Stimulated activated naive B cell treated with anti-CD40 and anti-IgM and Interleukin-4, amounts not matched to agents 10 μg/mL and 1 μg/mL and 100 μg/mL, for 72 hours (primary cell): ENCODE data around the gene MPP4.

Experiments
- ATAC-seq, 2 donors: fragments of 150-1000 bp; cut with Tn5 transposase; replicated peaks; 2 replicates each; pipeline ENCODE4 v1.10.0; 2021; ENCODE audit warnings: moderate library complexity in 1 of 2
- DNase-seq: peaks from one replicate; pipeline ENCODE4 v3.0.0; 2021
- H3K27ac Mint-ChIP-seq: one replicate; pipeline ENCODE4 v1.8.0; 2022; ENCODE audit warnings: mild to moderate bottlenecking, mixed read lengths
- H3K27me3 Mint-ChIP-seq, 2 donors: one replicate each; pipeline ENCODE4 v1.8.0; 2022; ENCODE audit warnings: mixed read lengths in 2 of 2
- H3K36me3 Mint-ChIP-seq, 2 donors: one replicate each; pipeline ENCODE4 v1.8.0; 2022; ENCODE audit warnings: mixed read lengths in 2 of 2, mild to moderate bottlenecking in 1 of 2
- H3K4me1 Mint-ChIP-seq, 2 donors: one replicate each; pipeline ENCODE4 v1.8.0; 2022; ENCODE audit warnings: mixed read lengths in 2 of 2, mild to moderate bottlenecking in 1 of 2
- H3K4me3 Mint-ChIP-seq, 2 donors: one replicate each; pipeline ENCODE4 v1.8.0; 2022; ENCODE audit warnings: mild to moderate bottlenecking in 2 of 2, mixed read lengths in 2 of 2, moderate library complexity in 1 of 2
- H3K9me3 Mint-ChIP-seq, 2 donors: one replicate each; pipeline ENCODE4 v1.8.0; 2022; ENCODE audit warnings: mixed read lengths in 2 of 2, mild to moderate bottlenecking in 1 of 2

MPP4 gene

GRCh38 chr2:201633661-201634249 lies 64.7 kb downstream of the MPP4 start:
- H3K9me3 Mint-ChIP-seq: peaks cover 2 to 3% of the 10 kb centered on the region in 2 donors
- peaks cover 12 to 21% of the 10 kb centered on the region in 2 donors for H3K36me3 Mint-ChIP-seq
- H3K4me3 Mint-ChIP-seq: no peak overlapping the region
- no peaks in the 10 kb centered on the region for H3K27me3 Mint-ChIP-seq
- DNase-seq (no peak), ATAC-seq (no peak)
- no peak overlapping the region for H3K27ac Mint-ChIP-seq
- H3K4me1 Mint-ChIP-seq: no peaks in the 10 kb centered on the region

GRCh38 chr2:201631041-201631440 lies 67.4 kb downstream of the MPP4 start:
- ATAC-seq: no peak
- Mint-ChIP-seq H3K36me3 (peaks cover 10 to 20% of the 10 kb centered on the region in 2 donors), H3K4me1 (no peaks in the 10 kb centered on the region), H3K27me3 (no peaks in the 10 kb centered on the region), H3K27ac (no peak overlapping the region), H3K9me3 (peaks cover 2 to 3% of the 10 kb centered on the region in 2 donors), H3K4me3 (no peak overlapping the region)
- no peak for DNase-seq

GRCh38 chr2:201630577-201630976 lies 67.9 kb downstream of the MPP4 start:
- no peak for DNase-seq
- no peaks in the 10 kb centered on the region for H3K4me1 Mint-ChIP-seq
- no peak overlapping the region for H3K27ac Mint-ChIP-seq
- no peak overlapping the region for H3K4me3 Mint-ChIP-seq
- H3K36me3 Mint-ChIP-seq: peaks cover 10 to 20% of the 10 kb centered on the region in 2 donors
- no peaks in the 10 kb centered on the region for H3K27me3 Mint-ChIP-seq
- H3K9me3 Mint-ChIP-seq: peaks cover 2 to 3% of the 10 kb centered on the region in 2 donors
- no peak for ATAC-seq

- H3K9me3 Mint-ChIP-seq: peaks cover 2 to 3% of the 10 kb centered on the region in 2 donors
- no peaks in the 10 kb centered on the region for H3K4me1 Mint-ChIP-seq
- H3K36me3 Mint-ChIP-seq: peaks cover 5 to 15% of the 10 kb centered on the region in 2 donors
- H3K4me3 Mint-ChIP-seq: no peak overlapping the region
- no peaks in the 10 kb centered on the region for H3K27me3 Mint-ChIP-seq
- no peak overlapping the region for H3K27ac Mint-ChIP-seq
- no peak for ATAC-seq
- no peak for DNase-seq
Measured at GRCh38 chr2:201628545-201628944, 69.9 kb downstream of the MPP4 start.

- Mint-ChIP-seq H3K27me3 (no peaks in the 10 kb centered on the region), H3K27ac (no peak overlapping the region), H3K4me3 (no peak overlapping the region), H3K9me3 (no peaks in the 10 kb centered on the region), H3K4me1 (no peaks in the 10 kb centered on the region), H3K36me3 (peaks cover 0 to 6% of the 10 kb centered on the region in 2 donors)
- no peak for DNase-seq
- no peak for ATAC-seq
Measured at GRCh38 chr2:201622306-201622970, 76.0 kb downstream of the MPP4 start.

GRCh38 chr2:201621293-201621999 lies 77.0 kb downstream of the MPP4 start:
- DNase-seq (no peak), ATAC-seq (no peak)
- Mint-ChIP-seq H3K9me3 (no peaks in the 10 kb centered on the region), H3K27ac (no peak overlapping the region), H3K27me3 (no peaks in the 10 kb centered on the region), H3K4me3 (no peak overlapping the region), H3K4me1 (no peaks in the 10 kb centered on the region), H3K36me3 (peaks cover 0 to 3% of the 10 kb centered on the region in 2 donors)

- peaks cover under 1% of the 10 kb centered on the region in 2 donors for H3K27me3 Mint-ChIP-seq
- H3K4me1 Mint-ChIP-seq: no peaks in the 10 kb centered on the region
- no peaks in the 10 kb centered on the region for H3K9me3 Mint-ChIP-seq
- DNase-seq (no peak), ATAC-seq (peak in 1 of 2 donors; percentile 38)
- no peak overlapping the region for H3K27ac Mint-ChIP-seq
- H3K36me3 Mint-ChIP-seq: no peaks in the 10 kb centered on the region
- H3K4me3 Mint-ChIP-seq: no peak overlapping the region
Measured at GRCh38 chr2:201618744-201619662, 79.4 kb downstream of the MPP4 start.

- H3K36me3 Mint-ChIP-seq: peaks cover 0 to 7% of the 10 kb centered on the region in 2 donors
- H3K4me3 Mint-ChIP-seq: no peak overlapping the region
Measured at GRCh38 chr2:201608021-201608420, 90.4 kb downstream of the MPP4 start.

GRCh38 chr2:201607568-201607967 lies 90.9 kb downstream of the MPP4 start:
- H3K27ac Mint-ChIP-seq: no peak overlapping the region
- peaks cover 5 to 12% of the 10 kb centered on the region in 2 donors for H3K9me3 Mint-ChIP-seq
- H3K36me3 Mint-ChIP-seq: peaks cover 0 to 7% of the 10 kb centered on the region in 2 donors
- ATAC-seq (no peak), DNase-seq (no peak)
- H3K4me1 Mint-ChIP-seq: no peaks in the 10 kb centered on the region
- H3K4me3 Mint-ChIP-seq: no peak overlapping the region
- peaks cover 18 to 39% of the 10 kb centered on the region in 2 donors for H3K27me3 Mint-ChIP-seq

More at GRCh38 chr2:201608021-201608420, 90.4 kb downstream of the MPP4 start:
- H3K27me3 Mint-ChIP-seq: peaks cover 18 to 39% of the 10 kb centered on the region in 2 donors
- H3K9me3 Mint-ChIP-seq: peaks cover 5 to 12% of the 10 kb centered on the region in 2 donors
- no peaks in the 10 kb centered on the region for H3K4me1 Mint-ChIP-seq
- ATAC-seq (no peak), DNase-seq (no peak)
- no peak overlapping the region for H3K27ac Mint-ChIP-seq

- no peak for DNase-seq
- Mint-ChIP-seq H3K9me3 (peaks cover 10 to 11% of the 10 kb centered on the region in 2 donors), H3K27me3 (peaks cover 11 to 24% of the 10 kb centered on the region in 2 donors), H3K27ac (no peak overlapping the region), H3K36me3 (peaks cover 0 to 2% of the 10 kb centered on the region in 2 donors), H3K4me3 (no peak overlapping the region), H3K4me1 (no peaks in the 10 kb centered on the region)
- ATAC-seq: no peak
Measured at GRCh38 chr2:201600906-201601305, 97.5 kb downstream of the MPP4 start.

GRCh38 chr2:201597397-201597796 lies 101.0 kb downstream of the MPP4 start:
- H3K4me3 Mint-ChIP-seq: no peak overlapping the region
- no peak overlapping the region for H3K27ac Mint-ChIP-seq
- H3K27me3 Mint-ChIP-seq: peaks cover 0 to 11% of the 10 kb centered on the region in 2 donors
- no peak for ATAC-seq
- peaks cover 10 to 14% of the 10 kb centered on the region in 2 donors for H3K9me3 Mint-ChIP-seq
- H3K4me1 Mint-ChIP-seq: no peaks in the 10 kb centered on the region
- H3K36me3 Mint-ChIP-seq: peaks cover 0 to 2% of the 10 kb centered on the region in 2 donors
- DNase-seq: no peak
